SH-SY5Y (cell line): ENCODE results near the gene FMNL3.

Experiments
- GATA2 ChIP-seq: IDR thresholded peaks from 2 replicates; pipeline ENCODE4 v1.6.1; 2011; ENCODE audit warnings: mild to moderate bottlenecking, low read depth, low read length
- GATA3 ChIP-seq: IDR thresholded peaks from 2 replicates; pipeline ENCODE4 v1.6.1; 2011; ENCODE audit warnings: low read depth, mild to moderate bottlenecking, low read length, moderate library complexity

- TF ChIP-seq GATA2 (no peak), GATA3 (no peak)
These were observed 3.5 kb downstream of the FMNL3 start for GRCh38 chr12:49703647-49704137.
